Stromal cell of bone marrow (primary cell): Measurements from ENCODE around the gene TICAM1.
"Not testable (repeated sequence)": the region's sequence is repeated elsewhere in the genome, so short reads cannot be mapped to it uniquely, and the experiment has no call there.

Experiments
- DNase-seq: peaks from one replicate; pipeline ENCODE4 v3.0.0-alpha.2; 2012; ENCODE audit warnings: low read depth

The TICAM1 gene

DNA sequence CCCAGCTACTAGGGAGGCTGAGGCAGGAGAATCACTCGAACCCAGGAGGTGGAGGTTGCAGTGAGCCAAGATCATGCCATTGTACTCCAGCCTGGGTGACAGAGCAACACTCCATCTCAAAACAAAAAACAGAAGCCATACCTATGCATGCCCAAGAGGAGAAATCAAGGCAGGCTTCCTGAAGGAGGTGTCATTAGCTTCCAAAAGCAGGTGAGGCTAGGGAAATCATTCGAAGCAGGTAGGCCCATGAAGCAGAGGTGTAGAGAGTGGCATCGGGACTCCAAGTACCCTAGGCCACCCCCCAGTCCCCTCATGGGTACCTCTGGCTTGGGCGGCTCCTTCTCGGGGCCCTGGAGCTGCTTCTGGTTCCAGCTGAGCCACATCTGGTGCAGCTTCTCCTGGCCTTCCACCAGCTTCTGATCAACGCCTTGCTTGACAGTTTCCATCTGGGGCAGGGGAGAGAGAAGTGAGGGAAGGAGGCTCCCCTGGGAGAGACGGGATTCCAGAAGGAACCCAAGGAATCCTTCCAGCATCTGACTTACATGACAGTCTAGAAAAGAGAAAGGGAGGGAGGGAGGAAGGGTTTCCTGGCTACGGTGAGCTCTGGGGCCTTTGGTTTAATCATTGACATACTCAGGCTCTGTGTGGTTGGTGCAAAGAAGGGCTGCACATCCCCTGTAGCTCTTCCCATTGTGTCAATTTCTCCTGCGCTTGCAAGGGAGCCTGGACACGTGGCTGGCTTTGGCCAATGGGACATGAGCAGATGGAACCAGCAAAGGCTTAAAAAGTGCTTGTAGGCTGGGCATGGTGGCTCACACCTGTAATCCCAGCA lies 13.1 kb upstream of the TICAM1 start:
- no peak for DNase-seq

DNA sequence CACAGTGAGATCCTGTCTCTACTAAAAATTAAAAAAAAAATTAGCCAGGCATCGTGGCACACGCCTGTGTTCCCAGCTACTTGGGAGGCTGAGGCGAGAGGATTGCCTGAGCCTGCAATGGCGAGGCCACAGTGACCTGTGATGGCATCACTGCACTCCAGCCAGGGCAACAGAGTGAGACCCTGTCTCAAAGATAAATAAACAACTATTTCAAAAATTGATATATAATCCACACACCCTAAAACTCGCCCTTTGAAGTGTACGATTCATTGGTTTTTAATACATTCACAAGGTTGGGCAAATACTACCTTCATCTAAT lies 12.1 kb upstream of the TICAM1 start:
- DNase-seq, result no peak

DNA sequence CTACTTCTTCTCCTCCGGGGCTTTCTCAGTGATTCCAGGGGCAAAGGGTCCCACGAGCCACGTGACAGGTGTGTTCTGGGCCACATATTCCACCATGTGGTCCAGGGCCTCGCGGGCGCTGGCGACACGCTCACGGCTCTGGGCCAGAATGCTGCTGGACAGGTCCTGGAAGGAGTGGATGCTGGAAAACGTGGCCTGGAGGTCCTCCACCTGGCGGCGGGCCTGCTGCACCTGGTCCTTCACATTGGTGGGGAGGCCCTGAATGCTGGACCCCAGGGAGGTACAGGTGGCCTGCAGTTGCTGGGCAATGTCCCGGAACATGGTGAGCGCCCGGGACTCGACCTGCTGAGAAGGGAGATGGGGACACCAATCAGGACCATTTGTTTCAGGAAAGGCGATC lies 7.7 kb upstream of the TICAM1 start:
- DNase-seq, result no peak

DNA sequence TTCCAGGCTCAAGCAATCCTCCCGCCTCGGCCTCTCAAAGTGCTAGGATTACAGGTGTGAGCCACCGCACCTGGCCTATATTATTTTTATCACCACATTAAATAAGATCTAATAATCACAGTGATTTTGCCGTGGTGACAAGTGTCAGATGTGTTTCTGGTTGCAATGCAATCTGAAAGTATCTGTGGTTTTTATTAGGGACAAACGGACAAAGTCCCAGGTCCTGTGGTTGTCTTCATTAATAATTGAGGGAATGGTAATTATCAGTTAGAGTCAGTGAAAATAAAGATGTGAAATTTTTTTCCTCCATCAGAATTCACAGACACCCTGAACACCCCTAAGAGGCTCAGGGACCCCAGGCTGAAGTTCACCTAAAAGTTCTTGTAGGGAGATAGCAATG lies 1.3 kb upstream of the TICAM1 start:
- no peak for DNase-seq

DNA sequence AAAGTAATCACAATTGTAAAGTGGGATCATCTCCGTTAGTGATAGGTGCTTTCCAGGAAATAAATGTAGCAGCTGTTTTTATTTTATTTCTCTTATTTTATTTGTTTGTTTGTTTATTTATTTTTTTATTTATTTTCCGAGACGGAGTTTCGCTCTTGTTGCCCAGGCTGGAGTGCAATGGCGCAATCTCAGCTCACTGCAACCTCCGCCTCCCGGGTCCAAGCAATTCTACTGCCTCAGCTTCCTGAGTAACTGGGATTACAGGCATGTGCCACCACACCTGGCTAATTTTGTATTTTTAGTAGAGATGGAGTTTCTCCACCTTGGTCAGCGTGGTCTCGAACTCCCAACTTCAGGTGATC lies 448 bp upstream of the TICAM1 start:
- DNase-seq, result not testable (repeated sequence)

DNA sequence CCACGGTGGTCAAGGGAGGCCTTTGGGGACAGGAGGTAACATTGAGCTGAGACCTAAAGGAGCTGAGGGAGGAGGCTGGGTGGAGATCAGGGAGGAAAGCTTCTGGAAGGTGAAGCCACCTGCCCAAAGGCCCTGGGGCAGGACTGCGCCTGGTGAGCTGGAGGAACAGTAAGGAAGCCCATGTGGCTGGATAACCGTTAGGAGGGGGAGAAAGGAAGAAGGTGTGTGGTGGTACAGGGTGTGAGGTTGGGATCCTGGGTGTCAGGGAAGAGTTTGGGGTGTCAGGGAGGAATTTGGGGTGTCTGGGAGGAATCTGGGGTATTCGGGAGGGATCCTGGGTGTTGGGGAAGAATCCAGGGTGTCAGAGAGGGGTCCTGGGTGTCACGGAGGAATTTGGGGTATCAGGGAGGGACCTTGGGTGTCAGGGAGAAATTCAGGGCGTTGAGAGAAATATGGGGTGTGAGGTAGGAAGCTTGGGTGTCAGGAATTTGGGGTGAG lies 695 bp downstream of the TICAM1 start:
- no peak for DNase-seq

DNA sequence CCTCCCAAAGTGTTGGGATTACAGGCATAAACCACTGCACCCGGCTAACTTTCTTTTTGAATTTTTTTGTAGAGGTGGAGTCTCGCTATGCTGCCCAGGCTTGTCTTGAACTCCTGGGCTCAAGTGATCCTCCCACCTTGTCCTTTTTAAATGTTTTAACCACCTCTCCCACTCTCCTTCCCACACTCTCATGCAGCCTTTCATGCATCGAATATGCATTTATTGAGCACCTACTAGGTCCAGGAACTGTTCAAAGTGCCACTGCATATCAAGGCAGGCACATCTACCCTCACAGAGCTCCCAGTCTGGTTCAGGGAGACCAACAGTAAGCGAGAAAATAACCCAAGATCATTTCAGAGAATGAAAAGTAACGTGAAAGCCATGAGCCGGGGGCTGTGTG lies 1.2 kb downstream of the TICAM1 start:
- DNase-seq, result no peak

DNA sequence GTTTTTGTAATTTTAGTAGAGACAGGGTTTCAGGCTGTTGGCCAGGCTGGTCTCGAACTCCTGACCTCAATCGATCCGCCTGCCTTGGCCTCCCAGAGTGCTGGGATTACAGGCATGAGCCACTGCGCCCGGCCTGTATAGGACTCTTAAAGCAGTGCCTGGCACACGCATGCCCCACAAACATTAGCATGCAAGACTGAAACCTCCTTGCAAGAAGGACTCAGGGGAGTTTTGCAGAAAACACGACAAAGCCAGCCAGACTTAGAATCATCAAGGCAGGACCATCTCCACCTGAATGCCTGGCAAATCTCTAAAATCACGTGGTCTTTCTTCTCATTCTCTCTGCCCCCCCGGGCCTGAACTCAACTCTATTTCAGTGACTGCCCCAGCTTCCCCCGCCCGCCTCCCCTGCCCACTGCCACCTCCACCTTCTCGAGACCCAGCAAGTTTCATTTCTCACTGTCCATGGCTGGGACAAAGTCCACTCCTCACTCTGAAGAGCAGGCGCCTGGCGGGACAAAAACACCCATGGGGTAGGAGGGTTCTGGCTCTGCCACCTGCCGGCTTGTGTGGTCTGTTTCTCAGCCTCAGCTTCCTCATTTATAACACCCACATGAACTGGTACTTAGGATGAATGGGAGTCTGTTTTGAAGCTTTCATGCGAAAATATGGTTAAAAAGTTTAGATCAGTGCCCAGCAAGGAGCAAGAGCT lies 2.4 kb downstream of the TICAM1 start:
- no peak for DNase-seq

DNA sequence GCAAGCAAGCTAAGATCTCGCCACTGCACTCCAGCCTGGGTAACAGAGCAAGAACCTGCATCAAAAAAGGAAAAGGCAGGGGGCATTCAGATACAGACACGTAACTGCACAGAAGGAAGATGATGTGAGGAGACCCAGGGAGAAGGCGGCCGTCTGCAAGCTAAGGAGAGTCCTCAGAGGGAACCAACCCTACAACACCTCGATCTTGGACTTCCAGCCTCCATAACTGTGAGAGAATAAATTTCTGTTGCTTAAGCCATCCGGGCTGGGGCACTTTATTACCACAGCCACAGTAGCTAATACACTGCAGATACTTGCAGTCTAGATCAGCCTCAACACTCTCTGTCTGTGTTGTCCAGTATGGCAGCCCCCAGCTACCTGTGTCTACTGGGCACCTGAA lies 7.9 kb downstream of the TICAM1 start:
- DNase-seq, result no peak

DNA sequence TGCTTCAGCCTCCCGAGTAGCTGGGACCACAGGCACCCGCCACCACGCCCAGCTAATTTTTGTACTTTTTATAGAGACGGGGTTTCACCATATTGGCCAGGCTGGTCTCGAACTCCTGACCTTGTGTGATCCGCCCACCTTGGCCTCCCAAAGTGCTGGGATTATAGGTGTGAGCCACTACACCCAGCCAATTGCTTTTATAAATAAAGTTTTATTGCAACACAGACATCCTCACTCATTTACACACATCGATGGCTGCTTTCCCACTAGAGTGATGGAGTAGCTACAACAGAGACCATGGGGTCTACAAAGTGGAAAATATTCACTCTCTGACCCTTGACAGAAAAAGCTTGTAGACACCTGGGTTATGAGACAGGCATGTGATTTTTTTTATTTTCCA lies 9.2 kb downstream of the TICAM1 start:
- DNase-seq, result not testable (repeated sequence)

DNA sequence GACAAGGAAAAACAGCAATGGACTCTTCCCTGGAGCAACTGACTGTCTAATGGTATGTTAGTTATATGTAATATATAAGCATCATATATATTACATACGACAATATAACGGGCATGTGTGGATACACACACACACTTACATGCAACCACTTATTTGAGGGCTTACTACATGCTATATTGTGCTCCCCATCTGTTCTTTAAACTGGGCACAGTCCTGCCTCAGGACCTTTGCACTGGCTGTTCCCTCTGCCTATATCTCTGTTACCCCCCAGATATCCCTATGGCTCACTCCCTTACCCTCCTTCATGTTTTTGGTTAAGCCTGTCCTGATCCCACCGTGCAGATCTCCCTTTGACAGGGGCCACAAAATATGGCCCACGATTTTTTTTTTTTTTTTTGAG lies 10.2 kb downstream of the TICAM1 start:
- DNase-seq, result no peak

DNA sequence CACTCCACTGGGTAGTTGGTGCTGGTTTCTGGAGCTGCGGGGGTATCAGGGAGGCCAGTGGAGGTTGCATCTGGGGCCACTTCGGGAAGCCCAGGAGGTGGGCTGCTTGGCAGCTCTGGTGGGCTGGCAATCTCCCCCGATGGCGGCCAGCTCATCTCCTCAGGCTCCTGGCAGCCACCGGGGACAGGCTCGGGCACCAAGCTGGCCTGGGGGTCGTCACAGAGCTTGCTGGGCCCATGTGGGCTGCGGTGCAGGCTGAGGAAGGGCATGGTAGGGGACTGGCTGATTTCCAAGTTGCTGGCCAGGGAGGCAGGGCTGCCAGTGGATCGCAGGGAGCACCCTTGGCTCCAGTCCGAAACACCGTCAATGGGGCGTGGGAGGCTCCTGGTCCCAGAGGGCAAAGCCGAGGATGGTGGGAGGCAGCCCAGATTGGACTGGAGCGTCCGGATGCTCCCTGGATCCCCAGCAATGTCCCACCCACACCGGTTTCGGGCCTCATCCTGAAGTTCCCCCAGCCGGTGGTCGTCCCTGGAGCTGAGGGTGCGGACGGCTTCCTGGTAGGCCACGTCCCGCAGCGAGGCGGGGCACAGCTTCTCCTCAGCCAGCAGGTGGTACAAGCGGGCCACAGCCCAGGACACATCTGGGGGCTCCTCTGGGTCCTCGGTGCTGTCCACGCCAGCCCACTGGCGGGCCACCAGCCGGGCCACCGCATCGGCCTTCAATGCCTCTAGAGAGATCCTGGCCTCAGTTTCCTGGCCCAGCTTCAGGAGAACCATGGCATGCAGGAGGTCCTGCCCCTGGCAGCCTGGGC lies 13.8 kb downstream of the TICAM1 start:
- DNase-seq, result no peak

DNA sequence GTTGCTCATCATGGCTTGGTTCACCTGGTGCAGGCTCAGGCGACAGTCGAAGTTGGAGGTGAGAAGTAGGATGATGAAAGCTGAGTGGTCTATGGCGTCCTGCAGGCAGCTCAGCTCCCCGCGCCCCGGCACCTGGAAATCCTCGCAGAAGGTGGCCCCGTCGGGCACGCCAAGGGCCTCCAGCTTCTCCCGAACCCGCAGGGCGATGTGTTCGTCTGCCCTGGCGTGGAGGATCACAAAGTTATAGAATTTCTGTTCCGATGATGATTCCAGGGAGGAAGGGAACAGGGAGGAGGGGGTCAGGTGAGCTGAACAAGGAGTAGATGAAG lies 14.6 kb downstream of the TICAM1 start:
- no peak for DNase-seq

DNA sequence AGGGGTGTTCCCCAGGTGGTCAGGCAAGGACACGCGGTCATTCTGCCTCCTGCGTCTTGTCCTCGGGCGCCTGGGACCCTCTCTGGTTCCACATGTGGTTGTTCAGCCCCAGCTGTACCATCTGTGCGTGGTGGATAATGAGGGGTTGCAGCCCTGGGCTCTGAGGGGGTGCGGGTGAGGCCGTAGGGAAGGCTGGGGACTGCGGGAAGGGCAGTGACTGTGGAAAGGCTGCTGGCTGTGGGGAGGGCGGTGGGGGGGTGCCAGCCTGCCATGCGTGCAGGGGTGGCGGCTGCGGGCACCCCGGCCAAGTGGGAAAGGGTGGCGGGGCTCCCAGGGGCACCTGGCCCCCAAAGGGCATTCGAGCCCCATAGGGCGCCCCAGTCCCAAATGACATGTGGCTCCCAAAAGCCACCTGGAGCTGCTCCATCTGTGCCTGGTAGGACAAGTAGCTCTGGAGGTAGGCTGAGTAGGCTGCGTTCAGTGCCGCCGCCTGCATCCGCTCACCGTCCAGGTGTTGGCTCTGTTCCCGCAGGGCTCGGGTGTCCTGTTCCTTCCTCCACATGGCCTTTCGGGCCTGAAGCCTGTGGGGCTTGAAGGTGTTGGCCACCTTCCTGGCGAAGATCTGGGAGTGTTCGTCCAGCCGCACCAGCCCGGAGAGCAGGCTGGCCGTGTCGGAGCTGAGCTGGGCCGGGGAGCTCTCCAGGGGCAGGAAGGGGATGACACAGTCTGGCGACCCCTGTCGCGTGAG lies 15.1 kb downstream of the TICAM1 start:
- DNase-seq, result no peak

DNA sequence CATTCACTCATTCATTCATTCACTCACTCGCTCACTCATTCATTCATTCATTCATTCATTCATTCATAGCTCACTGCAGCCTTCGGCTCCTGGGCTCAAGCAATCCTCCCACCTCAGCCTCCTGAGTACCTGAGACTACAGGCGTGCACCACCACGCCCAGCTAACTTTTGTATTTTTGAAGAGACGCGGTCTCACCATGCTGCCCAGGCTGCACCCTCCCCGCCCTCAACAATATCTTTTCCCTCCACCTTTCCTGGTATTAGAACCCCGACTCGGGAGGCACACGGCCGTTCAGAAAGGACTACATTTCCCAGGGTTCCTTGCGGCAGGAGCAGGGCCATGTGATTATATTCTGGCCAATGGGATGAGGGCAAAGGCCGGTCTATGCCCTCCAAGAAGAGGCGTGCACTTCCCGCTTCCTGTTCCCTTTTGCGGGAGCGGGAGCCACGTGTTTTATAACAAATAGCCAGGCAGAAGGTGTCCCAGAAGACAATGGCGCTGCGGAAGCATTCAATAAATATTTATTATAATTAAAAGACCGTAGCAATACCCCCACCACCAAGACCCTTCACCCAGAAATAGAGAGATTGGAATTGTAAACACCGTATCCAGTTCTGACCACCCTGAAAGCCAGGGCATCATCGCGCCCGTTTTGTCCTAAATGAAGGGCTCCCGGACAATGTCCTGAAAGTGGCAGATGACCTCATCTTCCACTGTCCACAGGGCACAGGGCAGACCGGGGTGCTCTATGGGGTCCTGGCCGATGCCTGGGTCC lies 15.9 kb downstream of the TICAM1 start:
- peak; percentile 89 for DNase-seq

DNA sequence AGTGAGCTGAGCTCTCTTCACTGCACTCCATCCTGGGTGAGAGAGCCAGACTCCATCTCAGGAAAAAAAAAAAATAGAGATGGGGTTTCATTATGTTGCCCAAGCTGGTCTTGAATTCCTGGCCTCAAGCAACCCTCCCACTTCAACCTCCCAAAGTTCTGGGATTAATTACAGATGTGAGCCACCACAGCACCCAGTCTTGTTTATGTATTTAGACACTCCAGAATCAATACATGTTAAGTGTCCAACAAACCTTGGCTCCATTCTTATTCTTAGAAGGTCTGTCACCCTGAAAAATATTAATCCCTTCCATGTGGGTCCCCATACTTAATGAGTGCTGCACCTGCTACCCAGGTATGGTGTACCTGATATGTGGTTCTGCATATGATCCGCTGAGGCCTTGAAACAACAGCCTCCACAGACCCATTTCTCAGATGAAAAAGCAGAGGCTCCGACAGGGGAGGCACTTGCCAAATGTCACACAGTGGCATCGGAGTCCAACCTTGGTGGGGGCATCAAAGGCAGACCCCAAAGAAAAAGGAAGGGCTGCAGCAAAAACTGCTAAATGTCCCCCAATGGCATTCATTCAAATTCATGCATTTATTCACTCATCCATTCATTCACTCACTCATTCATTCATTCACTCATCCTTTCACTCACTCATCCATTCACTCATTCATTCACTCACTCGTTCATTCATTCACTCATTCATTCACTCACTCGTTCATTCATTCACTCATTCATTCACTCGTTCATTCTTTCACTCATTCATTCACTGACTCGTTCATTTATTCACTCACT lies 16.7 kb downstream of the TICAM1 start:
- peak; percentile 47 for DNase-seq

DNA sequence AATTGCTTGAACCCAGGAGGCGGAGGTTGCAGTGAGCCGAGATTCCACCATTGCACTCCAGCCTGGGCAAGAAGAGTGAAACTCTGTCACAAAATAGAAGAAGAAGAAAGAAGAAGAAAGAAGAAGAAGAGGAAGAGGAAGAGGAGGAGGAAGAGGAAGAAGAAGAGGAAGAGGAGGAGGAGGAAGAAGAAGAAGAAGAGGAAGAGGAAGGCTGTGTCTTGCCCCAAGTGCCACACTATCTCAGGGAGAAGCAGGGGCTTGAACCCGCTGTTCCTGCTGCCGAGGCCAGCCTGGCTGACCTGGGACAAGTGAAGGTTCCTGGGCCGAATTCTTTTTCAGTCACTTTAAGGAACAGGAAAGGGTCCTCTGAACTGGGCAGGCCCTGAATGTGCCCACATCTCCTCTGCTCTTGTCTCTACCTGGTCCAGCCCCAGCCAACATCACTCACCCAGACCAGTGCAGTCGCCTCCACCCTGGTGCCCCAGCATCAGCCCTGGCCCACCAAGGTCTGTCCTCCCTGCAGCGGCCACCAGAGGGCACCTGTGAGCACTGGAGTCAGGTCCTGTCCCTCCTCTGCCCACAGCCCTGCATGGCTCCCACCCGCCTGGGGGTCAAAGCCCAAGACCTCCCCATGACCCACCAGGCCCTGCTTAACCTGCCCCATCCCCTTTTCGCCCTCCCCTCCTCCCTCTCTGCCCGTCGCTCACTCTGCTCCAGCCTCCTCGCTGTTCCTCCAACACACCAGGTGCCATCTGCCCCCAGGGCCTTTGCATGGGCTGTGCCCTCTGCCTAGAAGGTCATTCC lies 20.0 kb downstream of the TICAM1 start:
- peak; percentile 19 for DNase-seq

DNA sequence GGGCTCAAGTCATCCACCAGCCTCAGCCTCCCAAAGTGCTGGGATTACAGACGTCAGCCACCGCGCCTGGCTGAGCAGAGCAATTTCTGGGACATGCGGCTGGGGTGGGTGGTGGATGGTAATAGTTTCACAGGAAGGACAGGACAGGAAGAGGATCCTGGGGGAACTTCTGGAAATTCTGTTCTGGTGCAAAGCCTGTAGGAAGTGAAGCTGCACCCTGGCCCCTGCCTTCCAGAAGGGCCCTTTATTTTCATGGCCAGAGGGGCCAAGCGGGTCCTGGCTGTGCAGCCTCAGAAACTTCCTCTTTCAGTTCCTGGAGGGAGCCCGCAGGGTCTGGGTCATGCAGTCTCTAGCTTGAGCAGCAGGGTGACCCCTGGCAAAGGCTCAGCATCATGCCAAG lies 24.3 kb downstream of the TICAM1 start:
- DNase-seq, result no peak

DNA sequence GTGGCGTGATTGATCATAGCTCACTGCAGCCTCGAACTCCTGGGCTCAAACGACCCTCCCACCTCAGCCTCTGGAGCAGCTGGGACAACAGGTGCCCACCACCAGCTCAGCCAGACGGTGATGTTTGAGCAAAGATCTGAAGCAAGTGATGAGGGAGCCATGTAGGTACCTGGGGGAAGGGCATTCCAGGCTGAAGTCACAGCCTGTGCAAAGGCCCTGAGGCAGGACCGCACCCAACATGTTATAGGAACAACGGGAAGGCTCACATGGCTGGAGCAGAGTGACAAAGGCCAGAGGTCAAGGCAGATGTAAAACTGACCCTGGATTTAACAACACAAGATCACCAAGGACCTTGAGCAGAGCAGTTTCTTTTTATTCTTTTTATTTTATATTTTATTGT lies 25.1 kb downstream of the TICAM1 start:
- DNase-seq, result no peak

DNA sequence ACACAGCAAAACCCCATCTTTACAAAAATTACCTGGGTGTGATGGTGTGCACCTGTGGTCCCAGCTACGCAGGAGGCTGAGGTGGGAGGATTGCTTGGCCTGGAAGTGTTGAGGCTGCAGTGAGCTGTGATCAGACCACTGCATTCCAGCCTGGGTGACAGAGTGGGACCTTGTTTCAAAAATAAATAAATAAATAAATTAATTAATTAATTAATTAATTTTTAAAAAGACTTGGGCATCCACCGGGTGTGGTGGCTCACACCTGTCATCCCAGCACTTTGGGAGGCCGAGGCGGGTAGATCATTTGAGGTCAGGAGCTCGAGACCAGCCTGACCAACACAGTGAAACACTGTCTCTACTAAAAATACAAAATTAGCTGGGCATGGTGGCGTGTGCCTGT lies 26.4 kb downstream of the TICAM1 start:
- not testable (repeated sequence) for DNase-seq
